Bronchial epithelial cell (primary cell): ENCODE data around the gene TXNDC11. TPM values are rescaled to one million over a fixed set of nuclear protein-coding genes. Genes with fewer than 3 reads are reported as not detected.

Experiments
- DNase-seq: peaks from one replicate; pipeline ENCODE4 v3.0.0-alpha.2; 2010; ENCODE audit warnings: low read depth
- FAIRE-seq: peaks from 2 replicates; lab custom pipeline; 2011; peaks lifted over from hg19 to GRCh38; lab: Jason Lieb, UNC
- H3K27me3 ChIP-seq: 2 replicates; pipeline ENCODE4 v1.5.1; 2011; ENCODE audit warnings: low read length; ENCODE audit not compliant: control insufficient read depth, insufficient read depth
- H3K36me3 ChIP-seq: 2 replicates; pipeline ENCODE4 v1.5.1; 2011; ENCODE audit warnings: low read length; ENCODE audit not compliant: control insufficient read depth, insufficient read depth
- H3K4me3 ChIP-seq: 2 replicates; pipeline ENCODE4 v1.5.1; 2011; ENCODE audit warnings: mild to moderate bottlenecking, low read depth, low read length, control low read depth
- CTCF ChIP-seq: IDR thresholded peaks from 2 replicates; pipeline ENCODE4 v1.5.1; 2011; ENCODE audit warnings: mild to moderate bottlenecking, moderate library complexity, low read length, control low read depth, inconsistent platforms; ENCODE audit not compliant: insufficient read depth, severe bottlenecking
- total RNA-seq: library from RNA; depleted of rRNA; stranded (reverse); fragments of >200 nt; gene quantifications from 2 replicates; pipeline ENCODE4 v1.2.1, GENCODE V29; 2014

The TXNDC11 gene
- total RNA-seq, 1 donor from 2014 or later: 35.8 TPM

- FAIRE-seq: no peak
- peak; percentile 73 for DNase-seq
- no peak for TF ChIP-seq CTCF
- Histone ChIP-seq H3K4me3 (no peak overlapping the region), H3K27me3 (no peaks in the 10 kb centered on the region), H3K36me3 (peaks cover 17% of the 10 kb centered on the region)
These were observed 65.9 kb downstream of the TXNDC11 start for GRCh38 chr16:11676799-11677198.

GRCh38 chr16:11675561-11676511 lies 66.8 kb downstream of the TXNDC11 start:
- no peak for TF ChIP-seq CTCF
- FAIRE-seq: no peak
- peaks cover 17% of the 10 kb centered on the region for H3K36me3 ChIP-seq

GRCh38 chr16:11674818-11675560 lies 67.7 kb downstream of the TXNDC11 start:
- TF ChIP-seq CTCF: no peak
- no peak overlapping the region for H3K4me3 ChIP-seq
- H3K36me3 ChIP-seq: peaks cover 17% of the 10 kb centered on the region
- DNase-seq (no peak), FAIRE-seq (no peak)
- no peaks in the 10 kb centered on the region for H3K27me3 ChIP-seq

More at GRCh38 chr16:11675561-11676511, 66.8 kb downstream of the TXNDC11 start:
- Histone ChIP-seq H3K27me3 (no peaks in the 10 kb centered on the region), H3K4me3 (no peak overlapping the region)
- peak; percentile 46 for DNase-seq

GRCh38 chr16:11674001-11674817 lies 68.4 kb downstream of the TXNDC11 start:
- no peak for TF ChIP-seq CTCF
- Histone ChIP-seq H3K36me3 (peaks cover 11% of the 10 kb centered on the region), H3K4me3 (no peak overlapping the region), H3K27me3 (no peaks in the 10 kb centered on the region)
- FAIRE-seq: no peak
- DNase-seq: no peak
